Measurements from ENCODE around the gene PRKAR1A.
"Not testable (repeated sequence)": the region's sequence is repeated elsewhere in the genome, so short reads cannot be mapped to it uniquely, and the experiment has no call there.

PRKAR1A gene

DNA sequence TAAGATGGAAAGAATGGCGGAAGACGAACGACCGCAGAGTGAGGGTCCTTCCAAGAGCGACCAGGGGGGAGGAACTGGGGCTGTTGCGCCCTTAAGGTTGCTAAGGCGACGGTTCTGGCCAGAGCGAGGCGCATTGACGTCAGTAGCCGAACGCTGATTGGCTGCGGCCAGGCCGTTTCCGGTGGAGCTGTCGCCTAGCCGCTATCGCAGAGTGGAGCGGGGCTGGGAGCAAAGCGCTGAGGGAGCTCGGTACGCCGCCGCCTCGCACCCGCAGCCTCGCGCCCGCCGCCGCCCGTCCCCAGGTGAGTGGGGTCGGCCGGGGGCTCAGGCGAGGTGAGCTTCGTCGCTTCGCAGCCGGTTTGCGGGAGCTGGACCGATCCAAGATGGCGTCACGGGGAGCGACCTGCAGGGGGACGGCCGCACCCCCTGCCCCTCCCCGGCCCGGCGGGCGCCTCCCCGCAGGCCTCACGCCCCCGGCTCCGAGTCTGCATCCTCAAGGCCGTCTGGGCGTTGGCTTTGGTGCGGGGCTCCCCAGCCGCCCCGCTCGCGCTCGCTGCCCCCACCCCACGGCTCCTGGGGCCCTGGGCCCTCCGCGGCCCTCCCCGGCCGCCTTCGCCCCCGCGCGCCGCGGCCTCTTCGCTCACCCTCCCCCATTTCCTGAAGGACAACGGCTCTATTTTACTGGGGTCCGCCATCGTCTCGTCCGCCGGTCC, at the start of gene PRKAR1A:
PRKAR1A (plus strand) TSS at position 184 of the 713 bp plus-strand sequence. CDS start 2,970 bp downstream, outside the sequence.
- peak; percentile 84 to 100 (median 94) for DNase-seq

DNA sequence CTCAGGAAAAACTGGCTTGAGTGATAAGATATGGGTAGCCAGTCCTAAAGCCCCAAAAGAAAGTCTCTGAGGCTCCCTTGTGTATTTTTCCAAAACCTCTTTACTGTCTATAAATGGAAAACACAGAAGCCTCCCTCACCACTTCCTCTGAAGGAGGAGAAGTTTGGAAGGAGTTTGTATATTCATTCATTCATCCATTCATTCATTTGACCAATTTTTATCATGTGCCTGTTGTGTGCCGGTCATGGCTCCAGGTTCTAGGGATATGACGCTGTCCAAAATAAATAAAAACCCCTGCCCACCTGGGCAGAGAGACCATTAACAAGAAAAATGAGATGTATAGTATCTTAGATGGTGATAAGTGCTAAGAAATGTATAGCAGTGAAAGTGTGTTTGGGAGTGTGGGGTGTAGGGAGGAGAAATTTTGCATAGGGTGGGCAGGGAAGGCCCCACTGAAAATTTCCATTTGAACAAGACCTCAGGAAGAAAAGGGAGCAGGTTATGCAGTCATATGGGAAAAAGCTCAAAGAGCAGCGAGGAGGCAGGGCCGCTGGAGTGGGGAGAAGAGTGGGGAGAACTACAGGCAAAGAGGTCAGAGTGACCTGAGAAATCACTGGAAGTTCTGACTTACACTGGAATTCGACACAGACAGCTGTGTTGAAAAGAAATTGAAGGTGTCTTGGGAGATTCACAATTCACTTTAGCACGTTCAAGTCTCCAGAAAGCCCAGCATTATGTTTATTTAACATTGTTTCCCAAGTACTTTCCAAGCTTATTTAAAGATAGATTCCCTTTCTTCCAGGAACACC, 48.8 kb upstream of the PRKAR1A start:
- no peak for DNase-seq

DNA sequence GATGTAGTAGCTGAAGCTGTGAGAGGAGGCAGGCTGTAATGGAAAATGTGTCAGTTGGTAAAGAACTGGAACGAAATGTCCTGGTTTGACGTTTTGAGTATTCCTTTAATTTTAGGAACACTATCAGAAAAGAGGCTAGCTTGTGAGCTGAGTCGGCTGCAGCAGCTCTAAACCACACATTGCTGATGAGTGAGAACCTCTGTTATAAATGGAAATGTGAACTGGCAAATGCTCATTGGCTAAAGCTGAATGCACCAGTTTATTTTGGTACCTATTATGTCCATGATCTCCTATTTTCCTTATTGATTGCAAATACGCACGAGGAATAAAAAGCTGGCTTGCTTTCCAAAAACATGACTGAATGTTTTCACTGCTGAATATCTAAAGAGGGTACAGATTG, 43.9 kb upstream of the PRKAR1A start:
- DNase-seq, result no peak

DNA sequence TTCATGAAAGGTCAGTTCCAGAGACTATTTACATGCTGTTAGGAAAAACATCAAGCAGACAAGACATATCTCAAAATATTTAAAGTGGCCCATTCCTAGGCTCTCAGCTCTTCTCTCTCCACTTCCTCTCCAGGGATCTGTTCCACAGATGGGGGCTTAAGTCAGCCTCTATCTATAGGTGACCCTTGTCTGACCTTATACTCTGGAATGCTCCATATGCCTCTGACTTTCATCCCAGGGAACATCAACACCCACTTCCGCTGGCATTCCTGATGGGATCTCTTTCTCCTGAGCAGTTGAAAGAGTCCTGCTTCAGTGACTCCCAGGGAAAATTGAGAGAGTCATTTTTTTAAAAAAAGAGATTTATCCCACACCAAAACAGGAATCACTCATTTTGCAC, 43.4 kb upstream of the PRKAR1A start:
- no peak for DNase-seq

DNA sequence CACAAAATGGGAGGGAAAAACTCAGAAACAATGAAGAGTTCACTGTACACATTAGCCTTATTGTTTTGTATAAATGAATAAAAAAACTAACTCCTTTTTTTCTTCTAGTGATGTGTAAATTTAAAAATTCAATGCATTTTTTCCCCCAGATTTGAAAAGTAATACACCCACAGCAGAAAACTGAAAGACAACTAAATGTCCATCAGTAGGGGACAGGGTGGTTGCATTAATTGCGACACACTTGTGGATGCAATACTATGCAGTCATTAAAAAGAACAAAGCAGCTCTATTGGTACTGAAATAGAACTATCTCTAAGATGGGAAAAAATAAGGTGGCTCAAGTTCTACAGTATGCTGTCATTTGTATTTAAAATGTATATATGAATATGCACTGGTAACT, 41.3 kb upstream of the PRKAR1A start:
- DNase-seq, result no peak

DNA sequence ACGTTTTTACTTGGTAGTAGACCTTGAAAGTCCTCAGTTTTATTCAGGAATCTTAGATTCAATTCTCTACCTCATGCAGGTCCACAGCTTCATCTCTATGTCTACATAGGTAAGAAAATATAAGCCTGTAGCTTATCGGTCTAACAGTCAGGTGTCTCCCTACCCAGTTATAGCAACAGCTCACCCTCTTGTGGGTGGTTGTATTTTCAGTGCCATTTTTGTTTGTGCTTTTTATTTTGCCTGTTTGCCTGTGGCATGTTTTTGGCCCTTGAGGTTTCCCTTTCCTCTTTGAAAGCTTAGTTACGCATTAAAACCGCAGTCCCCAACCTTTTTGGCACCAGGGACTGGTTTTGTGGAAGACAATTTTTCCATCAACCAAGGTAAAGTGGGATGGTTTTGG, 31.3 kb upstream of the PRKAR1A start:
- no peak for DNase-seq

DNA sequence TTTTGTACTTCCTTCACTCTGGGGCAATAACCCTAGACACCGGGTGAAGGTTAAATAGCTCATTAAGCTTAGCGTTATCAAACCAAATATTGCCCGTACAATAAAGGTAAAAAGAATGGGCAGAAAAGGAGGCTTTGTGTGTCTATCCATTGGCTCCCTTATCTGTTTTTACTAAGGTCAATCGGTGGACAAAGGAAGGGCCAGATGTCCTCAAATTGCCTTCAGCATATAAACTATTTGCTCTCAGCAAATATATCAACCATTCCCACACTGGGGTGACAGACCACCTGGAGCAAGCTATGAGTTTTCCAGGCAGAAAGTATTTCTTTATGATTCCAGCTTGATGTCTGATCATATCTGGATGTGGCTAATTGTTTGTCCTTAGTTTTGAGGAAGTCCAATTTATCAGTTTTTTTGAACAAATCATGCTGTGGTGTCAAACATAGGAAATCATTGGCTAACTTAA, 29.6 kb upstream of the PRKAR1A start:
- DNase-seq, result no peak

DNA sequence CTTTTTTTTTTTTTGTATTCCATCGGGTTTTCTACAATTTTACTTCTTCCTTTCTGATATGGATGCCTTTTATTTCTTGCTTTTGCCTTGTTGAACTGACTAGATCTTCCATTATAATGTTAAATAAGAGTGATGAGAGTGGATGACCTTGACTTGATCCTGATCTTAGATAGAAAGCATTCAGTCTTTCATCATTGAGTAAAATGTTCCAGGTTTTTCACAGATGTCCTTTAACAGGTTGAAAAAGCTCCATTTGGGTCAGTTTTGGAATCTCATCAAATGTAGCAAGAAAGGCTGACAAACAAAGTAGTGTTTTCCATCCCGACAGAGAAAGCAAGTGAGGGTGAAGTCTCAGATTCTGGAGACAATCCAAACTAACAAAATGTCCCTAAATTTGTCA, 27.8 kb upstream of the PRKAR1A start:
- no peak for DNase-seq

DNA sequence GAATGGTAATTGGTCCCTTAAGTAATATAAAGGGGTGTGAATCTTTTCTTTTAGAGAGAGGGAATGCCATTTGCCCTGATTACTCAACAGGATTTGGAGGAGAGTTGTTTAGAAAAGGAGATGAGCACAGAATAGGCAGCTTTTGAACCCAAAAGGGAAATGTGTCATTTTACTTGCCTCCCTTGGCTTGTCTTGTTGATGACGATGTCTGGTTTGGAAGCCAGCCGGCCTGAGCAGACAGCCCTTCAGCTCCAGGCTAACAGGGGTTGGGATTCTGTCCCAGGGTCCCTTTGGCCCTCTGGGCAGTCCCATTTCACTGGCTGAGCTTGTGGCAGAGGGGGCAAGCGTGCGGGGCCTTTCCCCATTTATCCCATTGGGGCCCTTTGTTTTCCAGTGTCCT, 22.3 kb upstream of the PRKAR1A start:
- no peak for DNase-seq

DNA sequence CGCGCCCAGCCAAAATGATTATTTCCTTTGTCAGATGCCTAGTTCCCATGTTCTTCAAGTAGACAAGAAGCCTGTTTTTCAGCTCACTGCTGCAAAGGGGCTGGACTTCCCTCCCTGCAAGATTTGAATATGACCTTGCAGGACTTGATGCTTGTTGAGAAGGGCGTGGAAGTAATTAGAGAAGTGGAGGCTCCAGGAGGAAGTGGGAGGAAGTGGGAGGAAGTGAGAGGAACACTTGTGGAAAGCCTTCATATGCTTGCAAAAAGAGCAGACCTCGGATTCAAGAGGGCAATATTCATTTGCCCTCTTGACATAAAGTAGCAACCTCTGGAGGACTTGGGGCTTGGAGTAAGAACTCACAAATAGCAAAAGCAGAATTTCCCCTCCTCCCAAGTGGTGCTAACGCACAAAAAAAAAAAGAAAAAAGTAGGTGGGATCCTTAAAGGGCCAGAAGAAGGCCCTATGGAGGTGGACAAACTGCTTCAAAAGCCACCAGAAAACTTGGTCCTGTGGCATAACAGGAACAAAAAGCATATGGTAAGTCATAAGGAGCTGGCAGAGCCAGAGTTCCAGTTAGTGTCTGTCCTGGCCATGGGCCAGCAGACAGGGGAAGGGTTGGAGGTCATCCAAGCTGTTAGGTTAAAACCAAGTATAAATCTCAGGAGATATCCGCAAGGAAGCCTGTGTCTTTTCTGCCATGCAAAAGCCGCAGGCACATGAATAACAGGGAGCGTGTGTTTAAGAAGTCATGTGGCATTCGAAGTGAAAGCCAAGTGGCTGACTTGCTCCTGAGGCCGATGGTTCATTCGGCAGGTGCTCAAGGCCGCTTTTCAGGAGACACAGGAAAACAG, 20.6 kb upstream of the PRKAR1A start:
- DNase-seq, result peak in 10 of 51 donors; percentile 2 to 31 (median 8)

DNA sequence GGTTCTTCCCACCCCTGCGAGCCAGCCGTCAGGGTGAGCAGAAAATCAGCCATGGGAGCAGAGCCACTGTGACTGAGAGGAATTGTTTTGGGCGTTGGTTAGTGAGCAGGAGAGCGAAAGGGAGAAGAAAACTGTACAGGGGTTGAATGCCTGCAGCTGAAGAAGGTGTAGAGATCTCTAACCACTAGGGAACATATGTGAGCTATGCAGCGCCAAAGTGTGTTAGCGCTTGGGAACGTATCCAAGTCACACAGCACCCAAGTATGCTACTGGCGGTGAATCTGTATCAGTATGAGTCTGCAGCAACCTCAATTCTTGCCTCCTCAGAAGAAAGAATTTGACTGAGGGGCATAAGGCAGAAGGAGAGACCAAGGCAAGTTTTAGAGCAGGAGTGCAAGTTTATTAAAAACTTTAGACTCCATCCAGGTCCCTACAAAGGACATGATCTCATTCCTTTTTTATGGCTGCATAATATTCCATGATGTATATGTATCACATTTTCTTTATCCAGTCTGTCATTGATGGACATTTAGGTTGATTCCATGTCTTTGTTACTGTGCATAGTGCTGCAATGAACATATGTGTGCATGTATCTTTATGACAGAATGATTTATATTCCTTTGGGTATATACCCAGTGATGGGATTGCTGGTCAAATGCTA, 19.7 kb upstream of the PRKAR1A start:
- DNase-seq, result not testable (repeated sequence)

DNA sequence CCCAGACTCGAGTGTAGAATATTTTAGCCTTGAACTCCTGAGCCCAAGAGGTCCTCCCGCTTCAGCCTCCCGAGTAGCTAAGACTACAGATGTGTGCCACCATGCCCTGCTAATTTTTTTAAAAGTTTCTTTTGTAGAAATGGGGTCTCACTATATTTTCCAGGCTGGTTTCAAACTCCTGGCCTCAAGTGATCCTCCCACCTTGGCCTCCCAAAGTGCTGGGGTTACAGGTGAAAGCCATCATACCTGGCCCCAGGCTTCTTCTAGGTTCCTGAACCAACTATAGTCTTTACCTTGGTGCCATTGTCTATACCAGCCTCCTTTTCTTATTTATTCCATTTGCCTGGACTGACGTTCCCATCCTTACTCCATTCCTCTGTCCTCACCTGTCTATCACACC, 17.1 kb upstream of the PRKAR1A start:
- DNase-seq, result no peak

DNA sequence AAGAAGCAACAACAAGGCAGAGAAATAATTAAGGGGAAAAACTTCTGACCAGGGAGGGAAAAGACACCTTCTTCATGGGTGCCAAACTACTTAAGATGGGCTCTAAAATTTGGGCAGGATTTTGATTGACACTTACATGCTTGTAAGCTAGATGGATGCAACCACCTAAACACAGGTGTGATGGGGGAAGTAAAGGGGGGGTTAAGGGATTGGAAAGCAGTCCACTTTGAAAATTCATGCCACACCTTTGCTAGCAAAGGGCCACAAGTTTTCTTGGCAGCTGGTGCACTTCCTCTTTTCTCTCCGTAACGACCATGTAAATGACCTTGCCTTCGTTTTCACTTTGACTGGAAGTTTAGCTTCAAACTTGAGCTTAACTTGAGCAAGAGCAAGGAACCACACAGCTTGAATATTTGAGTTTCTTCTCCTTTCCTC, 14.3 kb upstream of the PRKAR1A start:
- DNase-seq, result peak in 1 of 51 donors; percentile 5

DNA sequence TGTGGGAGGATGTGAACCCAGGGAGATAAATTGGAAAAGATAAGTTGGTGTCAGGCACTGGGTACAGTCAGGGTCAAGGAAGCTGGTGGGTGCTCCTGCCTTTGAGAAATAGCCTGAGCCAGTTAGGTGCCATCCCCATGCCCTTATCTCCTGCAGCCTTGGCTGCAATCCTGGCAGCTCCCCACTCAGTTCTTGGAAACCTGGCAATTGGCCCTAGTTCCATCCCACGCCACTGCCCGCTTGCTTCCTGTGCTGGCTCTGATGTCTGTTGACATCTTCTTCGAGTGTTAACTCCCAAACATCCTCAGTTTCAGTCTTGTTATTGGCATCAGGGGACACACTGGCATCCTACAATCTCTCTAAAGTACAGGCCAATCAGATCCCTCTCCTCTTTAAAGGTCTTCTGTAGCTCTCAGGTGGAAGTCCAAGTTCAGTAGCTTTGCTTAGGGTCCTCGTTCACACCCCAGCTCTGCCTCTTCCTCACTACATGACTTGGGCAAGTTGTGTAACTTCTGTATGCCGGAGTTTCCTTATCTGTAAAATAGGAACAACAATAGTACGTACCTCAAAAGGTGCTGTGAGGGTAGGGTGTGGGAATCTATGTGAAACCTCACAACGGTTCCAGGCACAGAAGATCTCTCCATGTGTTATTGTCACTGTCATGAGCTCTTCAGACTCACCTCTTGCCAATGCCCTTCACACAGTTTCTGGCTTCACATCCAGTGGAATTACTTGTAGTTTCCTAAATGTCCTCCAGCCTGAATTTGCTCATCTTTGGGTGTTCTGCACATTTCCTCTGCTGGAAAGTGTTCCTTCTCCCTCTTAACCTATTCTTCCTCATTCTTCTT, 13.5 kb upstream of the PRKAR1A start:
- DNase-seq, result no peak

DNA sequence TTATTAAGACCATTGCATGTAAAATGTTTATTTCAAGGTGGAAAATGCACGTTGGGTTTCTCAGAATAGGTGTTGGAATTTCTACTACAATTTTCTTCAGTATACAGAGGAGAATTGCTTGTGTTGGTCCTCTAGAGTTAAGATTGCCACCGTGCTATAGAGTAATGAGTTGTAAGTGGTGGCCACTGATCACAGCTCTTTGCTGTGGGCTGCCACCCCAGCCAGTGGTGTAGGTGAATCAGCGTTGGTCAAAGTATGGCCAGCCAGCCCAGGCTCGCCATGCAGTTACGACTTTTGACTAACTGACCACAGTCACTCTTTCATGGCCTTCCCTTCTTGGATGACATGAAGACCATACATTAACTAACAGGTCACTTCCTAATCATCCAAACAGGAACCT, 12.6 kb upstream of the PRKAR1A start:
- no peak for DNase-seq

DNA sequence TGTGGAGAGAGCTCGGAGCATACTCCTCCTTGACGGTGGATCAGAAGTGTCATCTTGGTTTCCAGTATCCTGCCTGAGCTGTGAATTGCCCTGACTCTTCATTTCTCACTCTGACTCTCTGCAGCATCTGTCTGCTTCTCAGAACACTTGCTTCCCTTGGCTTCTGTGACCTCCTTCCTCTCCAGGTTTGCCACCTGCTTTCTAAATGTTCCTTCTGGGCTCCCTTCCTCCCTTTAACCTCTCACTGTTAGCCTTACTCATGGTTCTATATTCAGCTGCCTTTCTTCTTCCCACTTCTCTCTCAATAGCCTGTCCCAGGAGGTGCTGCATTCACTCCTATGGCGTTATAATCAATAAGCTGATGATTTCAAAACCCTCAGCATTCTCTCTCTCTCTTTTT, 11.2 kb upstream of the PRKAR1A start:
- DNase-seq, result no peak

DNA sequence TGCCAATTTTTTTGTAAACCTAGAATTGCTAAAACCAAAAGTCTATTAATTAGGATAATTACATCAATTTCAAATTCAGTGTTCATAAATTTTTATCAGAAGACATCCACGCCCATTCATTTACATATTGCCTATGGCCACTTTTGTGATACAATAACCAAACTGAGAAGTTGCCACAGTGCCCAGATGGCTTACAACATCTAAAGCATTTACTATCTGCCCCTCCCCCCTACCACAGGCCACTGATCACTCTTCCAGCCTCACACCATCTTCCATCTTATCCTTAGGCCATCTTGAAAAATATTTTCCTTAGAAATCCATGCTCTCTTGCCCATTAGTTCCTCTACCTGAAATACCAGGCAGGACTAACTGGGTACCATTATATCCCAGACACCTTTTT, 6.3 kb upstream of the PRKAR1A start:
- DNase-seq, result no peak

DNA sequence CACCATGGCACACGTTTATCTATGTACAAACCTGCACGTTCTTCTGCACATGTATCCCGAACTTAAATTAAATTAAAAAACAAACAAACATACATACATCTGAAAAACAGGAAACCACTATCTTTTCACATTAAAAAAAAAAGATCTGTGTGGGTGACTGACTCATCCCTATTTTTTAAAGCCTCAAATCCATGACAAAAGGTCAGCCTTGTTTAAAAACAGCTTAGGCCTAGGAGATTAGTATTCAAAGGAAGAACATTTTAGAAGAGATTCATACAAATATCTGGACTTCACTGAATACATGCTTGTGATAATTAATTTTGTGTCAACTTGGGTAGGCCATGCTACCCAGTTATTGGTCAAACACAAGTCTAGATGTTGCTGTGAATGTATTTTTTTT, 4.7 kb upstream of the PRKAR1A start:
- DNase-seq, result no peak

DNA sequence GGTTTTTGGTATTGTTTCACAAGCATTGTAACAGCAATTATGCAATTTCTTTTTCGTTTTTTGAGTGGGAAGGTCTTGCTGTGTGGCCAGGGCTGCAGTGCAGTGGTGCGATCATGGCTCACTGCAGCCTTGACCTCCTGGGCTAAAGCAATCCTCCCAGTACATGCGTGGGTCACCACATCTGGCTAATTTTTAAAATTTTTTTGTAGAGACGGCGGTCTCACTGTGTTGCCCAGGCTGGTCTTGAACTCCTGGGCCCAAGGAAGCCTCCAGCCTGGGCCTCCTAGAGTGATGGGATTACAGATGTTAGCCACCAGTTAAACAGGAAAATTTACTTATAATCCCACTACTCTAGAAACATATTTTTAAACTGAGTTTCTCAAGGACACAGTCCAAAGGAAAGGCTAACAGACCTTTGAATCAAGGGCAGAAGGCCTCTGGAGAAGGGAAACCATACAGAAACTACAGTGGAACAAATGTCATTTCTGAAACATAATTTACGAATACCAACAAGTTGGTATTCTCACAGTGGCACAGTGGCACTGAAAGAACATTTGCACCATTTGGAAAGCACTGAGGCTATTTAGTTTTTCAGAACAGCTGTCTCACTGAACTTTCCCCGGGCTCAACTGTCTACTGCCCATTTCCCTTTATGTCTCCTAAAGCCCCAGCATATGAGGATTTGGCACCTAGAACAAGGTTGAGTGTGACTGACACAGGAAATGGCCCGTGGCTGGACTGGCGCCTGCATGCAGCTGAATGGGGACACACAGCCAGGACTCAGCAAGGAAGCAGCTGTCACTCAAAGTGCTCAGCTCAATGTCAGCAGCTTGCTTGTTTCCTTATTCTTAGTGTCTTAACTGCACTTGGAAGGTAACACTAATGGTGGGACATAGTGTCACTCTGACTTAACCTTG, 2.8 kb upstream of the PRKAR1A start:
- DNase-seq, result peak in 11 of 51 donors; percentile 9 to 29 (median 17)
